GM21786 (cell line): ENCODE results near the gene HACD2.
"Not testable (repeated sequence)": the region's sequence is repeated elsewhere in the genome, so short reads cannot be mapped to it uniquely, and the experiment has no call there.

ENCODE experiments used
- ATAC-seq: cut with Tn5 transposase; IDR thresholded peaks from one replicate; pipeline ENCODE4 v1.9.1; 2021; ENCODE audit not compliant: unreplicated experiment

The HACD2 gene

DNA sequence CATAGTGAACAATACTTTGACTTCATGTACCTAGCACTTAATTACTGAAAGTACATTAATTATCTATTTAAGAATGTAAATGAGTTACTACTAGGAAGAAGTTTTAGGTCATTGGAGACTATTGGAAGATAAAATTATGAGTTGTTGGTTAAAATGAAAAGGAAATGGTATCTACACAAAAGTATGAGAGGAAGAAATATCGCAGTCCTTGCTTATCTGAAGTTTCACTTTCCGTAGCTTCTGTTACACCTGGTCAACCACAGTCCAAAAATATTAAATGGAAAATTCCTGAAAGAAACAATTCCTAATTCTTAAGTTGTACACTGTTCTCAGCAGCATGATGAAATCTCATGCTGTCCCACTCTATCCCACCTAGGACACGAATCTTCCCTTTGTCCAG lies 57.8 kb downstream of the HACD2 start:
- no peak for ATAC-seq

DNA sequence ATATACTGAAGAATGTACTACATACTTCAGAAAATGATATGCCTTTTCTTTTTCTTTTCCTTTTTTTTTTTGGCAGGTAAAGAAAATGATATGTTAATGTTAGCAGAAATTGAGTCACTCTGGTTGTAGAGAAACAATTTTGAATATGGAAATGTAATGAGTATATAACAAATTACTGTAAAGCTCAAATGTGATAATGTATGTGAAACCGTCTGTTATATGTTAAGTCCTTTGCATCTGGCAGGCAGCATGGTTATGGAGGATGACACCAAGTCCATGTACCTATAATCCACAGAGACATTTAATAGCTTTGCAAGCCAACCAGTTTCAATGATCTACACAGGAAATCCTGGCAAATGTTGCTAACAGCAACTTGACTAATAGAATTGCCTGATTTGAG lies 58.4 kb downstream of the HACD2 start:
- no peak for ATAC-seq

DNA sequence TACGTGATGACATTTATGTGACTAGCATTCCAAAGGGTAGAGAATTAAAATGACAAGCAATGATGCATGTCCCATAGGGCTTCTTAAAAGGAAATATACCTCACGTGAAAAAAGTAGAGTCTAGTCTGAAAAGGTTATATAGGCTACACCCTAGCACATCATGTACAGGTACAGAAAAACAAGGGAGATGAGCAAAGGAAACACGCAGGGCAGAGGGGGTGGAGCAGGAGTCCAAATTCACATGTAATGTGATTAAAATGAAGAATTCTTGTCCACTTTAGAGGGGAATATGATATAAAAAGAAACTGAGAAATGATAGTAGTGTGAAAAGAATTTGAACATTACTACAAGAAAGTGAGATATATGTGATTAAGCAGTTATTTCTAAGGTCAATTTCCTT lies 59.4 kb downstream of the HACD2 start:
- no peak for ATAC-seq

DNA sequence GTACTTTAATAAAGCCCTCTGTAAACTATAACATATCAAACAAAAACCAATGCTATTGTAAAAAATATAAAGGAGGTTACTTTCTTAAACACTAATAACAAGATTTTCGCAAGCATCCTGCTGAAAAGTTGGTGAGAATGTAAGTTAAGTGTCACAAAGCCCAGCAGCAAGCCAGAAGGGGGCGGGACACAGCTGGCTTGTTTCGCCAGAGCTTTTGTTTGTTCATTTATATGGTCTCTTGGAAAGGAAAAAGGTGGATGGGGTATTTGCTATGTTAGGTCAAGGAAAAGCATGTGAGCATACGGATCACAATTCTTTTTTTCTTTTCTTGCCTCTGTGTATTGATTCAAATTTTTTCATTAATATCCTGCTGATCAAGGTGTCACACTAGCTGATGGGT lies 59.9 kb downstream of the HACD2 start:
- no peak for ATAC-seq

DNA sequence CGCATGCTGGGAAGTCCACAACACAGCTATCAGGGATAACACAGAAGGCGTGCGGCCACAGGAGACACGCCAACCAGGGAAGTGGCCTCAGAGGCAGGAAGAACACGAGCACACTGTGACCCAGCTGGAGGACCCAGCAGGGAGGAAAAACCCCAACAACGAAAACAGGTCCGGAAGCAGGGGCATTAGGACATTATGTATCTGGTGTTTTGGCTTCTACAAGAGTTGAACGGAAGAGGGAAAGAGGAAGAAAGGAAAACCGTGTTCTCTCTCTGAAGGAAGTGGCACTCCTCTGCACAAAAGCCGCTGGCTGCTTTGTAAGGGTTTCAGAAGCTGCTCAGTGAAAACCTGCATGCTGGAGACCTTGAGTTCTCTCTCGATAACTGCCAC lies 61.8 kb downstream of the HACD2 start:
- ATAC-seq, result no peak

DNA sequence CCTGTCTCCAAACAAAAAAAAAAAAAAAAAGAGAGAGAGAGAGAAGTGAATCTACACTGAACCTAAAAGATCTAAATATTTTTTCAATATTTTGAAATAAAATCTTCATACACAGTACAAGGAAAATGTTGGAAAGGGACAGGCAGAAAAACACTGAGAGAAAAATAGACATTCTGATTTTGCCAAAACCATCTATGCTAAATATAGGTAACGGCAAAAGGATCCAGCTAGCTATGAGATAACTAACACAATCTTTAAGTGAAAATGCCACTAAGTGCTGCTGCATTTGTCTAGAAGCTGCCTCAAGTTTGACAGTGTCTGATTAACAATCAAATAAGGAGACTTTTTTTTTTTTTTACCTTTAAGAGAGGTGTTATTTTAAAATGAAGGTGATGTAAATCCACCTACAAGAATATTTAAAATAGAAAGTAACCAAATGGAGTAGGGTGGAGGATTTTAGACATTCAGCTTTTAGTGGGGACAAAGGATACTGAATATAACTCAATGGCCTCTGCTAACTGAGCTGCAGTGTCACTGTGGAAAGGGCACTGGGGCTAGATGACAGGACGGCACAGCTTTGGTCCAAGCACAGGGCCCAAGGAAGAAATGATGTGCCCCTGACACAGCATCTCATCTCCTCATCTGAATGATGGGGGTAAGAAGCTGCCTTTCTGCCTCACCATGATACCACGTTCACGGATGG lies 62.4 kb downstream of the HACD2 start:
- no peak for ATAC-seq

DNA sequence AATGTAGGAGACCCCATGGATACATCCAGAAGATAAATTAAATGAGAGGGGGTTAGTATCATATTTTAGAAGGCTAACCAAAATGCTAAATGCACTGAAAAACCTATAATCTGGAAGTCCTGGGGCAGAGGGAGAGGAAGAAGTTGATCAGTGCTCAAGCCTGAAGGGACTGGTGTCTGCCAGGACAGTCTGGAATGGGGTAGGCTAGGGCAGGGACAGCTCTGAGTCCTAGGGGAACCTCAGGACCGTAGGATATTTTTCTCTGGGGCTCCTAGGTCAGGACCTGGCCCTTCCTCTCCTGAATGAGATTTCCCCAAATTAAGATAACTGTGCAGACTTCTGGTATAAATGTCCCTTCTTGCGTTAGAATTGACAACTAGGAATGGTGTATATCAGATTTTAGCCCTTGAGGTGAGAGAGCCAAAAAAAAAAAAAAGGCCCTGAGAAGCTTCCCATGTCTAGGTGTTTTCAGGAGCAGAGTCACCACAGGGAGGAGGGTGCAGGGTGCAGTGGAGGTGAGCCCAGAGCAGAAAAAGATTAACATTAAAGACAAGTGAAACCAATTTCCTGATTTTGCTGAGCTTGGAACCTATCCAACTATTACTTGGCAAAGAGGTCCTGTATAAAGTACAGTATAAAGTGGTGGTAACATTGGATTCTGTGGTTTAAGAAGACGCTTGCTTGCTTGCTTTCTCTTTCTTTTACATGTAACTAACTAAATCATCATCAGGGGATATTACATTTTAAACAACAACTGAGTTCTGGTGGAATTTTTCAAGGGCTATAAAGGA lies 63.5 kb downstream of the HACD2 start:
- no peak for ATAC-seq

DNA sequence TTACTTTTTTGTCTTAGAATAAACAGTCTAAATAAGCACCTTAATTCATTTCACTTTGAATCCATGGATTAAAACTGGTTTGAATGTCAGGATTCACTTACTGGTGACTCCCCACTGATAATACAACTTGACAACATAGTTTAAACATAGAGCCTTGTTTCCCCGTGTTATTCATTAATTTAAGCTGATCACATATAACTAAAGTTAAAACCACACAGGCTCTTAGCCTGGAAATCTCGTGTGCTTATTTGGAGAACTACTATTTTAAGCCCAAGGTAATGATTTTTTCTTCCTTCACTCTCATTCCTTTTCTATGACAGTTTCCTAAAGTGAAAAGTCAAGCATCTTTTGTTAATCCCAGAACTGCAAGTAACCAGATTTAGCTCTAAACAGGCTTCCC lies 64.2 kb downstream of the HACD2 start:
- ATAC-seq, result no peak

DNA sequence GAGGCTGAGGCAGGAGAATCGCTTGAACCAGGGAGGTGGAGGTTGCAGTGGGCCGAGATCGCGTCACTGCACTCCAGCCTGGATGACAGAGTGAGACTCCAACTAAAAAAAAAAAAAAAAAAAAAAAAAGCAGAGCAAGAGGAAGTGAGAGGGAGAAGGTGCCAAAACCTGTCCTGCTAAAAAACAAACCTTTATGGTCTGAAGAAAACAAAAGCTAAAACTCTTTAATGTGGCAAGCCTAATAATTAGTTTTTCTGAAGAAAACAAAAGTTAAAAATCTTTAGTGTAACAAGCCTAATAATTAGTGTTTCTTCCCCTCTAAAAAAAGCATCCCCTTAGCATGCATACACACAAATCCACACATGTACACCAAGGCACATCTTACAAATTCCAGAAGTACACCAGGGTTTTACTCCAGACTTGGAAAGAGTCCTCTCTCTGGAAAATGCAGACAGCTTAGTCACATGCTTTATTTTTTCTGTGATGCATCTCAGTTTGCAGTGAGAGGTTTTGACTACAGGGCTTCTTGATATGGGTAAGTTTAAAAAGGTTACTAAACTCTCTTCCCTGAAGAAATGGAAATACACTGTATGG lies 65.9 kb downstream of the HACD2 start:
- no peak for ATAC-seq

DNA sequence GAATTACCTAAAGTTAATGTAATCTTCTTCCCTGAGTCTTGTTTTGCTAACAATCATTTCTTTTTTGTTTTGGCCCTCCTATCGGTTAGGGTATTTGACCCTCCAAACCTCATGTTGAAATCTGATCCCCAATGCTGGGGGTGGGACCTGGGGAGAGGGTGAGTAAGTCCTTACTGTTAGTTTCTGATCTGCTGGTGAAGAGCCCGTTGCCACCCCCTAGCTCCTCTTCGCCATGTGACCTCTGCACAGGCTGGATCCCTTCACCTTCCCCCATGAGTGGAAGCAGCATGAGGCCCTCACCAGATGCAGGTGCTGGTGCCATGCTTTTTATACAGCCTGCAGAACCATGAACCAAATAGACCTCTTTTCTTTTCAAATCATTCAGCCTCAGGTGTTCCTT lies 73.1 kb downstream of the HACD2 start:
- ATAC-seq, result no peak

DNA sequence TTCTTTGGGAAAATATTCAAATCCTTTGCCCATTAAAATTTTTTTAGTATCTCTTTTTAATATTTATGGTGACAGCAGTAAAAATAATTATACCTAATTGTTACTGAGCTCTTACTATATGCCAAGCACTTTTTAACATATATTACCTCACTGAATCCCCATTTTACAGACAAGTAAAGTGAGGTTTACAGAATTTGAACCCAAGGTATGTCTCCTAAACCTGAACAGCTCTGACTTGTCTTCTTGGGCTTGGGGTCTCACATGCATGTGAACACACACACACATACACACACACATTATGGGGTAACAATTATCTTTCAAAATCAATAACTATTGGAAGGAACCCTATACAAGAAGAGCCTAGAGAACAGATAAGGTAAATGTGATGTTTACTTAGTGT lies 73.8 kb downstream of the HACD2 start:
- ATAC-seq, result no peak

DNA sequence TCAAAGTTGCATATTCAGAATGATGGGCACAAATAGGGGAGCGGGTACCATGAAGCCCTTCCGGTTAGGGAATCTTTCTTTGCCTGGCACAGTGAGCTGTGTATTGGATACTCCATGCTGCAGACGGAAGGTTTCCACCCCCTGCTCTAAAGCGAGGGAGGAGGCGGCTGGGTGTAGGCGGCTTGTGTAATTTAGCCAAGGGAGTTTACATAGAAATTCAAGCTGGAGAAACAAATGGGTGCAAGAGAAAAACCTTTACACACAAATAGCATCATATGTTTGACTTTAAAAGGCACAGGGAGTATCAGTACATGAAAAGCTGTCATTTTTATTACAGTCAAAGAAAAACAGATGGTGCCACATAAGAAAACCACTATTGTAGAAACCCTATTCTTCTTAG lies 76.7 kb downstream of the HACD2 start:
- no peak for ATAC-seq

DNA sequence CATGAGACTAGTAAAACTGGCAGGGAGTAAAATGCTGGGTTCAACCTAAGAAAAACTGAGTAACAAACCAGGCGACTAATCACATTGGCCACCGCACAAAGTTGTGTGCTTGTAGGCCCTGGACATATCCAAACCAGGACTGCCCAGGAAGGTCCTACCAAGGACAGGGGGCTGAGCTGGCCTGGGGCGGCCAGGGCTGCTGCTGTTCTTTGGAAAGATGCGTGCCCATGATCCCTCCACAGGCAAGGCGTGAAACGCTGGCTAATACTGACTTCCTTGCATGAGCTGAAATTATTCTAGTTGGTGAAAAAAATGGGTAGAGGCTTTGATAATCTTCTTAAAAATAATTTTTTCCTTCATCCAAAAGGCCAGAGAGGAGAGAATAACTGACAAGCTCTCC lies 79.0 kb downstream of the HACD2 start:
- no peak for ATAC-seq

DNA sequence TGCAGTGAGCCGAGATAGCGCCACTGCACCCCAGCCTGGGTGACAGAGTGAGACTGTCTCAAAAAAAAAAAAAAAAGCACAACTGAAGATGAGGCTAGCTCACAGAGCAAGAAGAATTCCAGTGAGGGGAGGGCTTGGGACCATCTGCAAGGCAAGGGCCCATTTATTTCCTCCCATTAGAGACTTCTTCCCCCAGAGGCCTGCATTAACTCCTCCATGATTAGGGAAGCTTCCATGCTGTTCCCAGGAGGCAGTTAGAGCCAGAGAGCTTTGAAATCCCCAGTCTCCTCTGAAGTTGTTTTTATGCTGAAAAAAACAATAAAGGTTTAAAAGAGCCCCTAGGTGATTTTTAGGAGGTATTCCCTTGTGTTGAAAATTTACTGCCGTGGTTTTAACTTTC lies 81.7 kb downstream of the HACD2 start:
- no peak for ATAC-seq

DNA sequence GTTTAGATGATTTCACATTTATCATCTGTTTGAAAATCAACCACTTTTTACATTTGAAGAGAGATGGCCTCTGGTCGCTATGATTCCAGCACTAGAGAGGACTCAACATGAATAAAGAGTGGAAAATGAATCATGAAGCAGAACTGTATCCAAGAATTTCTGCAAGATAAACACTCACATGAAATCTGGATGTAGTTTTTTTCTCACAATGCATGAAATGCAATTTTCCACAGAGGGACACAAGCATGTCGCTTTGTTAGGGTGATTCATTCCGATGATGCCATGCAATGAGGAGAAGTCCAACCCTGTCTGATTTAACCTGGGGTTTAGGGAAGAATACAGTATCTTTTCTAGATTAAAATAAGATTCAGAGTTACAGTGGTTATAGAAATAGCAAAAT lies 85.5 kb downstream of the HACD2 start:
- ATAC-seq, result no peak

DNA sequence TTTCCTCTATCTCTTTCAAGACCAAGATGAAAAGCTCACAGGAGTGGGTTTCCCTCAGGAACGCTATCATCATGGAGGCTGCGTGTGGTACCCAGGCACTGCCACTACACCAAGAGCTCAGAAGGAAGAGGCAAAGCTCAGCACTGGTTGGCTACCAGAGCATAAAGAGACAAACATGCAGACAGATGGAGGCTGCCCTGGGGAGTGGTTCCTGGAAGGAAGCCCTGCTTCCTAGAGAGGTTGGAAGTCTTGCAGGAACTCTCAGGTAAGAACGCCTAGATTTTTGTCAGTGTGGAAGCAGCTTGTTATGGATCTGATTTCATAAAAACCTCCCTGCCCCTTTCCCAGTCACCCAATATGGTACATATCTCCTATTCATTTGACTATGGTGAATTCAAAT lies 86.1 kb downstream of the HACD2 start:
- ATAC-seq, result no peak

DNA sequence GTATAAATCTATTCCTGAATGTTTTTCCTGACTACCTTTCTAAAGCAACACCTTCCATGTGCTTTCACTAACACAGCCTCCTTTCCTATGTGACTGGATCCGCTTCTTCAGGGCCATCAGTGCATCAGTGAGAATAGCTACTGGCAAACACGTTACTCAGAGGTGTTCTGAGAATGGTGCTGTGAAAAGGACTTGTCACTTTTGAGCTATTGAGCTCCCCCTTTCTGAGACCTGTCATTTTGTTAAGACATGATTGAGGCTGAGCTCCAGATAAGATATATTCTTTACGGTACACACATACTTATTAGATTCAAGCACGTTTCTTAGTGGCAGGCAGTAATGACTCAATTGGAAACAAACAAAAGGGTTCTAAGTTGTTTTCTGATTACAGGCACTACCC lies 90.9 kb downstream of the HACD2 start:
- ATAC-seq, result no peak

DNA sequence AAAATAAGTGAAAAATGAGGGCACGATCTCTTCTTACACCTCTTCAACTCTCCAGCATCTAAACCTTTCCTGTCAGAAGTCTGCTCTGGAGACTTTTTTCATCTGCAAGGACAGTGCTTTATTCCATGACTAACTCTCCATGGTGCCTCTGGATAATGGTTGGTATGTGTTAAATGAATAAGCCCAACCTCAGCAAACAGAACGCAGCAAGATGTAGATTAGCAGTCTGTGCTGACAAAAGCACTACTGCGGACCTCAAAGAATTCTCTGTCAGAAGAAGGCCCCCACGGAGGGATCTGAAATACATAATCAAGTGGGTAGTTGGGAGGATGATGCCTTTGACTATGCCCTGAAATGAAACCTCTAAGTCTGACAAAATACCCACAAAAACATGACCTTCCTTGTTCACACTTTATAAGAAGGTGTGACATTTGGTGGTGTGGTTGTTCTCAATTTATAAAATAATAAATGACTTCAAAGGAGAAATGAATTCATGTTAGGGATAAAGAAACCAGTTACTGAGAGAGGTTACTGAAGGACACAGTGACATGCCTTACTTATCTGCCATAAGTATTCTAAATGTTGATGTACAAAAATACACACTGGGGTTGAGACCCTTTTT lies 92.8 kb downstream of the HACD2 start:
- ATAC-seq, result no peak

DNA sequence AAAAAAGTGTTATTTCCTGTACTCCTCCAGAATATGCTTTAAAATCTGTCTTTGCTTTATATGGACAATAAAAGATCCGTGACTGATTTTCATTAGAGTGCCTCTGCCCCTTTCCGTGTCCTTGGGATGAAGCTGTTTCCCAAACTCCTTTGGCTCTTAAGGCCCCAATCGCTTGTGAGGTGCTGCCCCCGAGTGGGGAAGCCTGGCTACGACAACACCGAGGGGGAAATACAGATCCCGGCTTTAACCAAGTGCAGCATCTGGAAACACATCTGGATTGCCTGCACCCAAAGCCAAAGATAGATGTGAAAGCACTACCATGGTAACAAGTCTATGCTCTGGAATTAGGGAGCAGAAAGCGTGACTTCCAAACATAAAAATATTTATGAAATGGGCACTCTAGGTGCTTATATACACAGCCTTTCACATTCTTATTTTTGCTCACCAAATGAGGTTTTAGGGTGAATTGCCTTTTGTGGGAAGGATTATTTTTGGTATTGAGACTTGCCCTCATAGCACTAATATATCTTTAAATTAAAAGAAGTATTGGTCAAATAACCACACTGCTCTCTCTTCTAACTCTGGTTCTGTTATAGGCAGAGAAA lies 95.4 kb downstream of the HACD2 start:
- ATAC-seq, result peak; percentile 48

DNA sequence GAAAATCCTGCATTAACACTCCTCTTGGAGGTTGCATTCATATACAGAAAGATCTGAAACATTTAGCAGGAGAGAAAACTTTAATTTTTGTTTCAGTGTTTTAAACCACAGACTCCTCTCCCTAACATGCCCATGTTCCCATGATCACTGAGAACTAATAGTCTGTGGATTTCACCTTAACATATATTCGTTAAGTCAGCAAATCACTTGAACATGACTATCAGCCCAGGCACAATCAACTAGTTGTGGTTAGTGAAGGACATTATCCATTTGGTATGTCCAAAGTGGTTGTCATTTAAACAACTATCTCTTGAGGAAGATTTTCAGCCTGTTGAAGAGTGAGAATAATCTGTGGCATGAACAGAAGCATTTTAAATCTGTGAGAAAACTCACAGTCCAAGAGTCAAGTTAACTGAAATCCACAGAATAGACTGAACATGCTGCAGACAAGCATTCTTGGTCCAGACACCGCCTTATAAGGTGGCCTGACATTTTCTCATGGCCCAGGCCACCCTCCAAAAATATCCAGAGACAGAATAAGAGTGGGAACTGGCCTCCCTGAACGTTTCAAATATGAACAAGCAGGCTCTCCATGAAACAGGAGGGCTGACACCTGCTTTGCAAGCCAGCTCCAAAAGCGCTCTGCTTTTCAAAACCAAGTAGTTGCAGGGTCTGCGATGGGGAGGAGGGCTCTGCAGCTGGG lies 96.1 kb downstream of the HACD2 start:
- no peak for ATAC-seq

DNA sequence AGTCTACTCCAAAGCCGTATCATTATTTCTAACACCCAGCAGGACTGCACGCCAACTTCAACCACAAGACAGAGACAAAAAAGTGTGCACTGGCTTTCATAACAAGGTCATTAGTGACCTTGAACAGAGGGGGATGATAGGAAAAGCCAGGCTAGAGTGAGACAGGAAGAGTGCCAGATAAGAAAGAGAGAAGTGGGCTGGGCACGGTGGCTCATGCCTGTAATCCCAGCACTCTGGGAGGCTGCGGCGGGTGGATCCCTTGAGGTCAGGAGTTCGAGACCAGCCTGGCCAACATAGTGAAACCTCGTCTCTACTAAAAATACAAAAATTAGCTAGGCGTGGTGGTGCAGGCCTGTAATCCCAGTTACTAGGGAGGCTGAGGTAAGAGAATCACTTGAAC lies 97.8 kb downstream of the HACD2 start:
- ATAC-seq, result not testable (repeated sequence)
